OCI-LY1 (cell line): ENCODE data around the gene PTPRN2.

Experiments
- H2AFZ ChIP-seq: fragments of 200-600 bp; sonication (generic), shearing (Covaris generic); 2 replicates; pipeline ENCODE4 v1.6.0; 2014; ENCODE audit warnings: antibody characterized with exemption, mild to moderate bottlenecking, low read length
- H3F3A ChIP-seq: fragments of 200-600 bp; sonication (generic), shearing (Covaris generic); 2 replicates; pipeline ENCODE4 v1.6.0; 2014; ENCODE audit warnings: mild to moderate bottlenecking, antibody characterized with exemption, low read length, moderate library complexity; ENCODE audit not compliant: insufficient read depth
- H3K27ac ChIP-seq: fragments of 200-600 bp; sonication (generic); 2 replicates; pipeline ENCODE4 v1.5.1; 2014; ENCODE audit warnings: low read length, mixed run types, mild to moderate bottlenecking, low read depth; ENCODE audit not compliant: poor library complexity, severe bottlenecking
- H3K27me3 ChIP-seq: fragments of 200-600 bp; sonication (generic); 2 replicates; pipeline ENCODE4 v1.6.0; 2014; ENCODE audit warnings: antibody characterized with exemption, mild to moderate bottlenecking, low read length, moderate library complexity; ENCODE audit not compliant: insufficient read depth
- H3K36me3 ChIP-seq: fragments of 200-600 bp; sonication (generic); 2 replicates; pipeline ENCODE4 v1.6.1; 2014; ENCODE audit warnings: mild to moderate bottlenecking, antibody characterized with exemption, low read length, moderate library complexity, mixed read lengths; ENCODE audit not compliant: insufficient read depth
- H3K4me1 ChIP-seq: fragments of 200-600 bp; sonication (generic); 2 replicates; pipeline ENCODE4 v1.5.1; 2014; ENCODE audit warnings: mild to moderate bottlenecking, low read length, moderate library complexity; ENCODE audit not compliant: insufficient read depth, severe bottlenecking
- H3K4me2 ChIP-seq: fragments of 200-600 bp; sonication (generic), shearing (Covaris generic); 2 replicates; pipeline ENCODE4 v1.6.1; 2014; ENCODE audit warnings: low read length
- H3K4me3 ChIP-seq: fragments of 200-600 bp; sonication (generic); 2 replicates; pipeline ENCODE4 v1.5.1; 2014; ENCODE audit warnings: low read length, low read depth, mild to moderate bottlenecking, mixed read lengths; ENCODE audit not compliant: poor library complexity, severe bottlenecking
- H3K79me2 ChIP-seq: fragments of 200-600 bp; shearing (Covaris generic); 2 replicates; pipeline ENCODE4 v1.6.1; 2016; ENCODE audit warnings: mixed run types, low read length, mixed read lengths; ENCODE audit not compliant: insufficient read depth
- H3K9ac ChIP-seq: fragments of 200-600 bp; sonication (generic), shearing (Covaris generic); 2 replicates; pipeline ENCODE4 v1.6.1; 2014; ENCODE audit warnings: mild to moderate bottlenecking, low read length, mixed read lengths
- H3K9me2 ChIP-seq: fragments of 200-600 bp; sonication (generic), shearing (Covaris generic); 2 replicates; pipeline ENCODE4 v1.6.1; 2014; ENCODE audit warnings: low read depth, mild to moderate bottlenecking, low read length, mixed read lengths
- H3K9me3 ChIP-seq: fragments of 200-600 bp; shearing (Covaris generic); 2 replicates; pipeline ENCODE4 v1.6.1; 2014; ENCODE audit warnings: low read length, mixed read lengths
- H4K20me1 ChIP-seq: fragments of 200-600 bp; sonication (generic), shearing (Covaris generic); 2 replicates; pipeline ENCODE4 v1.6.0; 2016; ENCODE audit warnings: mild to moderate bottlenecking, low read length; ENCODE audit not compliant: insufficient read depth
- EZH2 ChIP-seq: fragments of 200-600 bp; sonication (generic), shearing (Covaris generic); IDR thresholded peaks from 2 replicates; pipeline ENCODE4 v1.8.0; 2017; ENCODE audit warnings: borderline replicate concordance, mixed run types, mild to moderate bottlenecking, antibody characterized with exemption, low read length, moderate library complexity, mixed read lengths
- TF ChIP-seq, protein P1 (sequence below): fragments of 200-600 bp; sonication (generic), shearing (Covaris generic); IDR thresholded peaks from 2 replicates; pipeline ENCODE4 v1.5.1; 2017; ENCODE audit warnings: mild to moderate bottlenecking, antibody characterized with exemption, low read length, moderate library complexity, mixed read lengths

Gene PTPRN2

DNA sequence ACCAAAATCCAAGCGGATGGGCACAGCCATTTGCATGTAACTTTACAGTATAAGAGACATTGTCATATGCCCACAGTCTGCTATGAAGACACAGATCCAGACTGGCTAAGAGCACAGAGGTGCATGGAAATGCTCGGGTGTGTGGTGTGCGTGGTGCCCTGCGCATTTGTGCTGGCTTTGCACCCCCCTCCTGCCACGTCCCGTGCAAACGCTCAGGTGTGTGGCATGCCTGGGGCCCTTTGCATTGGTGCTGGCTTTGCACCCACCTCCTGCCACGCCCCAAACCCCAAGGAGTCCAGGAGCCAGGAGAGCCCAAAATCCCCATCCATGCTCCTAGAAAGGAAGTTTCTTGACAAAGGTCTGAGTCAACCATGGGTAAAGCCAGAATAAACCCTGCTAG, 306.2 kb downstream of the PTPRN2 start:
- TF ChIP-seq EZH2: no peak
- TF ChIP-seq, protein P1, sequence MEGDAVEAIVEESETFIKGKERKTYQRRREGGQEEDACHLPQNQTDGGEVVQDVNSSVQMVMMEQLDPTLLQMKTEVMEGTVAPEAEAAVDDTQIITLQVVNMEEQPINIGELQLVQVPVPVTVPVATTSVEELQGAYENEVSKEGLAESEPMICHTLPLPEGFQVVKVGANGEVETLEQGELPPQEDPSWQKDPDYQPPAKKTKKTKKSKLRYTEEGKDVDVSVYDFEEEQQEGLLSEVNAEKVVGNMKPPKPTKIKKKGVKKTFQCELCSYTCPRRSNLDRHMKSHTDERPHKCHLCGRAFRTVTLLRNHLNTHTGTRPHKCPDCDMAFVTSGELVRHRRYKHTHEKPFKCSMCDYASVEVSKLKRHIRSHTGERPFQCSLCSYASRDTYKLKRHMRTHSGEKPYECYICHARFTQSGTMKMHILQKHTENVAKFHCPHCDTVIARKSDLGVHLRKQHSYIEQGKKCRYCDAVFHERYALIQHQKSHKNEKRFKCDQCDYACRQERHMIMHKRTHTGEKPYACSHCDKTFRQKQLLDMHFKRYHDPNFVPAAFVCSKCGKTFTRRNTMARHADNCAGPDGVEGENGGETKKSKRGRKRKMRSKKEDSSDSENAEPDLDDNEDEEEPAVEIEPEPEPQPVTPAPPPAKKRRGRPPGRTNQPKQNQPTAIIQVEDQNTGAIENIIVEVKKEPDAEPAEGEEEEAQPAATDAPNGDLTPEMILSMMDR: no peak
- Histone ChIP-seq H3K36me3 (no peaks in the 10 kb centered on the region), H3K79me2 (no peaks in the 10 kb centered on the region), H3K9ac (no peak overlapping the region), H2AFZ (no peak overlapping the region), H3K27me3 (peaks cover 12% of the 10 kb centered on the region; the same call in 1 of the 2 replicates), H3K9me3 (no peaks in the 10 kb centered on the region), H3K4me1 (no peaks in the 10 kb centered on the region), H3K27ac (no peak overlapping the region), H3K9me2 (no peaks in the 10 kb centered on the region), H4K20me1 (no peaks in the 10 kb centered on the region), H3K4me3 (no peak overlapping the region), H3K4me2 (no peak overlapping the region), H3F3A (no peaks in the 10 kb centered on the region)

DNA sequence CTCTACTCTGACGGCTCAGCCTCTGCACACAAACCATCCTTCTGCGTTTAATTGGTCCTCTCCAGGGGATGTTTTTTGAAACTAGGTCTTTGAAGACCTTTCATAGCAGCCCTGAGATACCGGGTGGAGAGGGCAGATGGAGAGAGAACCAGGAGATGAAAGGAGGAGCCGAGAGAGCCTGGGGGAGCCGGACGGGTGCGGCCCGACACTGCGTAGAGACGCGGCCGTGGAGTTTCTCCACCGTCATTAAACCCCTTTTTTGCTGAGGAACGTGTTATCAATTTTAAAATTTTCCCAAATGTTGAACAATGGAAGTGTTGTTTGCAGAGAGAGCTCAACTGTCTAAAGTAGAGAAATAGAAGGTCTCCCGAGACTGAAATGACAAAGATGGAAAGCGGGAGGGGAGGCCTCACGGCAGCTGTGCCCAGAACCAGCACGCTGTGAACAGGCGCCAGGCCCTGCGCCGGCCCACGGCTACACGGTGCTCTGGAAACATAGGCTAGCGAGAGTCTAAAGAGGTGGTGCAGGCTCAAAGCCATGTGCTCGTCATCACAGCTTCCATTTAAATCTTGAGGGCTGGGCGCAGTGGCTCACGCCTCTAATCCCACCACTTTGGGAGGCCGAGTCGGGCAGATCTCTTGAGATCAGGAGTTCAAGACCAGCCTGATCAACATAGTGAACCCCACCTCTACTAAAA, 307.0 kb downstream of the PTPRN2 start:
- no peaks in the 10 kb centered on the region for H3K4me1 ChIP-seq
- no peak overlapping the region for H3K9ac ChIP-seq
- H4K20me1 ChIP-seq: no peaks in the 10 kb centered on the region
- no peak for TF ChIP-seq EZH2
- TF ChIP-seq, protein P1: no peak
- H3K27ac ChIP-seq: no peak overlapping the region
- H3K36me3 ChIP-seq: no peaks in the 10 kb centered on the region
- no peak overlapping the region for H3K4me3 ChIP-seq
- no peaks in the 10 kb centered on the region for H3F3A ChIP-seq
- no peaks in the 10 kb centered on the region for H3K9me3 ChIP-seq
- peaks cover 12% of the 10 kb centered on the region; the same call in 1 of the 2 replicates for H3K27me3 ChIP-seq
- H3K9me2 ChIP-seq: no peaks in the 10 kb centered on the region
- no peak overlapping the region for H2AFZ ChIP-seq
- H3K79me2 ChIP-seq: no peaks in the 10 kb centered on the region
- no peak overlapping the region for H3K4me2 ChIP-seq

DNA sequence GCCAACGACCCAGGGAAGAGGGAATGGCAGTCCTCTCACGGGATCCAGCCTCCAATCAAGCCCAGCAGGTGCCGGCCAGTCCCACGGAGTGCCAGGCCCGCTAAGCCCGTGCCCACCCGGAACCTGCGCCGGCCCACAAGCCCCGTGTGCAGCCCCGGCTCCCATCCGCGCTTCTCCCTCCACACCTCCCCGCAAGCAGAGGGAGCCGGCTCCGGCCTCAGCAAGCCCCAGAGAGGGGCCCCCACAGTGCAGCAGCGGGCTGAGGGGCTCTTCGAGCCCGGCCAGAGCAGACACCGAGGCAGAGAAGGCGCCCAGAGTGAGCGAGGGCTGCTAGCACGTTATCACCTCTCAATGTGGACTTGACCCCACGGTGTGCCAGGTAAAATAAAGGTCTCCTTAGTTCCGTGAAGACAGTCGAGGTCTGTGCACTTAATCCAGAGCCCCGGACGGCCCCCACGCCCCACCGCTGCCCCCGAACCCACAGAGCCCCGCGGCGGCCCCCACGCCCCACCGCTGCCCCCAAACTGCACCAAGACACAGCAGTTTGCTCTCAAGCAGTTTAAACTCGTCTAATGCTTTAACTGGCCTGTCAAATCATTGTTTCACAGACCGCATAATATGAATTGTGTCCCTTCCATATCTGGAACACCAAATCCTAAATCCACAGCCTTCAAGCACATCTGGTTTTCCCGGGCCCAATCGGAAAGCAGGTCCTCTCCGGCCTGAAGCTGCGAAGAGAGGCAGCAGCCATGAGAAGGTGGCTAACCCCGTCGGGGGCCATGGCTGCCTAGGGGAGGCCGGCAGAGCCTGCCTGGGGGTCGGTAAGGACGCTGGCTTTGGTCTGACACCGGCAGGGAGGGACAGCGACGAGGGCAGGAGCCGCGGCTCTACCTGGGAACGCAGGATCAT, 307.8 kb downstream of the PTPRN2 start:
- Histone ChIP-seq H3K9ac (no peak overlapping the region), H3K9me3 (no peaks in the 10 kb centered on the region), H3K27me3 (peaks cover 12% of the 10 kb centered on the region; the same call in 1 of the 2 replicates), H3K36me3 (no peaks in the 10 kb centered on the region), H3F3A (no peaks in the 10 kb centered on the region), H2AFZ (no peak overlapping the region), H3K4me1 (no peaks in the 10 kb centered on the region), H4K20me1 (no peaks in the 10 kb centered on the region), H3K4me3 (no peak overlapping the region), H3K27ac (no peak overlapping the region), H3K4me2 (no peak overlapping the region), H3K9me2 (no peaks in the 10 kb centered on the region), H3K79me2 (no peaks in the 10 kb centered on the region)
- TF ChIP-seq EZH2: no peak
